IMR-90 (cell line): ENCODE results near the gene BCL11B. TPM values are rescaled to one million over a fixed set of nuclear protein-coding genes. Genes with fewer than 3 reads are reported as not detected.

Source experiments
- ATAC-seq: fragments of 200-7000 bp; cut with Tn5 transposase; 2 replicates; pipeline ENCODE4 v1.9.1; 2020; ENCODE audit warnings: low read depth, mild to moderate bottlenecking, moderate library complexity
- BruUV-seq: library from RNA; stranded (reverse); fragments of 400-500 nt; replicated peaks from 2 replicates; lab custom pipeline; 2021; lab: Mats Ljungman, UMichigan
- CTCF ChIA-PET: fragments of 300-600 bp; formaldehyde crosslinking; extraction: SDS; loops from one replicate; lab custom pipeline; 2021; ENCODE audit warnings: antibody characterized with exemption; lab: Yijun Ruan, JAX
- POLR2A ChIA-PET: fragments of 300-600 bp; sonication (Branson Sonifier 250); formaldehyde crosslinking; loops from one replicate; lab custom pipeline; 2022; ENCODE audit warnings: antibody characterized with exemption; ENCODE audit not compliant: unreplicated experiment; lab: Charles Lee
- DNase-seq: peaks from one replicate; pipeline ENCODE4 v3.0.0; 2013
- H2AFZ ChIP-seq: replicated peaks from 2 replicates; pipeline ENCODE3; 2013; ENCODE audit warnings: low read length, mild to moderate bottlenecking; ENCODE audit not compliant: poor library complexity
- H2AK5ac ChIP-seq: 2 replicates; pipeline ENCODE4 v1.6.1; 2013; ENCODE audit warnings: low read depth, low read length, inconsistent platforms
- H2AK9ac ChIP-seq: replicated peaks from 2 replicates; pipeline ENCODE3; 2013; ENCODE audit warnings: mild to moderate bottlenecking, low read depth, low read length, moderate library complexity; ENCODE audit not compliant: poor library complexity
- H2BK120ac ChIP-seq: 2 replicates; pipeline ENCODE4 v1.6.1; 2013; ENCODE audit warnings: low read depth, low read length, inconsistent platforms
- H2BK15ac ChIP-seq: 3 replicates; pipeline ENCODE4 v1.6.1; 2013; ENCODE audit warnings: low read depth, low read length, inconsistent platforms
- H2BK20ac ChIP-seq: 2 replicates; pipeline ENCODE4 v1.6.1; 2013; ENCODE audit warnings: low read depth, mild to moderate bottlenecking, inconsistent platforms, low read length, moderate library complexity
- H2BK5ac ChIP-seq: 2 replicates; pipeline ENCODE4 v1.6.1; 2013; ENCODE audit warnings: mild to moderate bottlenecking, low read depth, low read length, inconsistent platforms; ENCODE audit not compliant: poor library complexity, severe bottlenecking
- H3K14ac ChIP-seq: replicated peaks from 2 replicates; pipeline ENCODE4 v1.6.1; 2013; ENCODE audit warnings: low read depth, low read length, inconsistent platforms
- H3K18ac ChIP-seq: 2 replicates; pipeline ENCODE4 v1.6.1; 2013; ENCODE audit warnings: low read depth, low read length, control low read depth
- H3K23ac ChIP-seq: 2 replicates; pipeline ENCODE4 v1.6.1; 2013; ENCODE audit warnings: low read depth, low read length, inconsistent platforms
- H3K27ac ChIP-seq: 2 replicates; pipeline ENCODE4 v1.5.1; 2013; ENCODE audit warnings: mild to moderate bottlenecking, control low read depth, low read length; ENCODE audit not compliant: insufficient read depth
- H3K27me3 ChIP-seq: 2 replicates; pipeline ENCODE4 v1.6.1; 2013; ENCODE audit warnings: low read length; ENCODE audit not compliant: control insufficient read depth, insufficient read depth
- H3K36me3 ChIP-seq: 2 replicates; pipeline ENCODE4 v1.6.1; 2013; ENCODE audit warnings: low read length, mixed read lengths; ENCODE audit not compliant: control insufficient read depth, insufficient read depth
- H3K4ac ChIP-seq: 2 replicates; pipeline ENCODE4 v1.6.1; 2013; ENCODE audit warnings: low read depth, low read length, inconsistent platforms
- H3K4me1 ChIP-seq: 2 replicates; pipeline ENCODE4 v1.6.1; 2013; ENCODE audit warnings: low read length, mixed read lengths; ENCODE audit not compliant: control insufficient read depth, insufficient read depth
- H3K4me2 ChIP-seq: 2 replicates; pipeline ENCODE4 v1.6.1; 2013; ENCODE audit warnings: low read depth, mild to moderate bottlenecking, control low read depth, low read length, moderate library complexity
- H3K4me3 ChIP-seq: 2 replicates; pipeline ENCODE4 v1.5.1; 2013; ENCODE audit warnings: low read depth, mild to moderate bottlenecking, control low read depth, low read length, moderate library complexity; ENCODE audit not compliant: insufficient read depth
- H3K56ac ChIP-seq: 2 replicates; pipeline ENCODE4 v1.6.1; 2013; ENCODE audit warnings: low read length, inconsistent platforms; ENCODE audit not compliant: insufficient read depth; ENCODE audit errors: extremely low read depth
- H3K79me1 ChIP-seq, 2 experiments: 2 replicates each; pipeline ENCODE4 v1.6.1; 2013; ENCODE audit warnings: low read length in 2 of 2, inconsistent platforms in 1 of 2, low read depth in 1 of 2
- H3K9ac ChIP-seq: 2 replicates; pipeline ENCODE4 v1.6.1; 2013; ENCODE audit warnings: low read depth, low read length, control low read depth
- H3K9me1 ChIP-seq: 2 replicates; pipeline ENCODE4 v1.6.1; 2013; ENCODE audit warnings: low read length, inconsistent platforms; ENCODE audit not compliant: insufficient read depth
- H3K9me3 ChIP-seq: 2 replicates; pipeline ENCODE4 v1.6.1; 2013; ENCODE audit warnings: low read length; ENCODE audit not compliant: control insufficient read depth, insufficient read depth
- H4K20me1 ChIP-seq: 2 replicates; pipeline ENCODE4 v1.6.1; 2013; ENCODE audit warnings: low read length, inconsistent platforms; ENCODE audit not compliant: insufficient read depth
- H4K5ac ChIP-seq: 2 replicates; pipeline ENCODE4 v1.6.1; 2013; ENCODE audit warnings: mild to moderate bottlenecking, low read depth, low read length, control low read depth
- H4K8ac ChIP-seq, 2 experiments: 2 replicates each; pipeline ENCODE4 v1.6.1; 2013; ENCODE audit warnings: low read depth in 2 of 2, low read length in 2 of 2, control low read depth in 1 of 2, inconsistent platforms in 1 of 2
- H4K91ac ChIP-seq: 2 replicates; pipeline ENCODE4 v1.6.1; 2013; ENCODE audit warnings: low read depth, low read length, inconsistent platforms; ENCODE audit not compliant: insufficient read depth
- NFE2L2 ChIP-seq: fragments of 150-350 bp; IDR thresholded peaks from 2 replicates; pipeline ENCODE4 v1.6.1; 2016; ENCODE audit warnings: low read depth, mild to moderate bottlenecking, low read length
- WGBS, 2 experiments: methylation state at CpG; one replicate each; pipeline versions ENCODE4 v1.1.5 to v1.1.7; 2013; ENCODE audit warnings: missing lambda C conversion rate in 2 of 2; ENCODE audit not compliant: insufficient read length in 1 of 2; ENCODE audit errors: extremely low coverage in 2 of 2; 5-methylcytosine and 5-hydroxymethylcytosine counted together
- dilution Hi-C: fragments of 300-500 bp; cut with HindIII; formaldehyde crosslinking; loops from one replicate; pipeline ENCODE4 v1.14.3; 2018; ENCODE audit warnings: low sequenced_read_pairs; ENCODE audit not compliant: unreplicated experiment
- in situ Hi-C: fragments of 300-500 bp; cut with MboI; formaldehyde crosslinking; loops from 3 replicates; pipeline ENCODE4 v1.14.3; 2019; ENCODE audit warnings: low sequenced_read_pairs, inconsistent platforms, mixed read lengths
- intact Hi-C: fragments of 100-400 bp; cut with micrococcal nuclease; formaldehyde crosslinking; loops from 2 replicates; pipeline ENCODE4 v1.10.0; 2022
- polyA plus RNA-seq, 3 experiments: library from polyadenylated mRNA; depleted of rRNA; stranded (reverse); fragments of >200 nt; gene quantifications; 2 replicates each; pipeline ENCODE4 v1.2.3, GENCODE V29; 2012; ENCODE audit warnings: low replicate concordance in 1 of 3
- total RNA-seq: library from RNA; depleted of rRNA; stranded (reverse); fragments of >200 nt; gene quantifications from 2 replicates; pipeline ENCODE4 v1.2.3, GENCODE V29; 2012
- TF ChIP-seq, protein P1 (sequence below): fragments of 150-350 bp; IDR thresholded peaks from 2 replicates; pipeline ENCODE4 v1.6.1; 2017; ENCODE audit warnings: mild to moderate bottlenecking, antibody characterized with exemption, low read length, low read depth

BCL11B gene
- total and polyA plus RNA-seq, 2 of the 4 experiments (the other 2 are of a cell fraction) = under 0.01 TPM; not detected in 1

DNA sequence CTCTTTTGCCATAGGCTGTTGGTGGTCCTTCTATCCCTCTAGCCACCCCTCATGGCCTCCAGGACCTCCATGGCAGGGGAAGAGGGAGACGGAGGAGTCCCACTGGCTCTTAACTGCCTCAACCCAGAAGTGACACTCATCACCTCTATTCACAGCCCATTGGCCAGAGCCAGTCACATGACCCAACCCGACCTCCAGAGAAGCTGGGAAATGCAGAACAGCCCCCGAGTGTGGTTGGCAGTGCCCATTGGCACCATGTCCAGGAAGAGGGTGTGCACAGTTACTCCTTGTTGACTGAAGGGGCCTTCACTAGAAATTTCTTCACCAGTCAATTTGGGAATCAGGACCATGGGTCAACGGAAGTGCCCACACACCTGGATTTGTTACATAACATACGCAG, 17.0 kb upstream of the BCL11B start:
- no peak overlapping the region for H3K23ac ChIP-seq
- POLR2A ChIA-PET = no interaction called here
- H3K79me1 ChIP-seq = no peaks in the 10 kb centered on the region
- H4K8ac ChIP-seq = no peak overlapping the region
- H2BK15ac ChIP-seq = no peak overlapping the region
- no peaks in the 10 kb centered on the region for H3K9me1 ChIP-seq
- no peaks in the 10 kb centered on the region for H4K20me1 ChIP-seq
- no peaks in the 10 kb centered on the region for H3K4me1 ChIP-seq
- H2AFZ ChIP-seq = no peak overlapping the region
- H3K36me3 ChIP-seq = no peaks in the 10 kb centered on the region
- no peaks in the 10 kb centered on the region; the same call in 1 of the 2 replicates for H3K27me3 ChIP-seq
- DNase-seq (no peak), ATAC-seq (no peak)
- no peak overlapping the region for H2BK5ac ChIP-seq
- CTCF ChIA-PET = no interaction called here
- H3K4me3 ChIP-seq = no peak overlapping the region
- H4K5ac ChIP-seq = no peak overlapping the region
- no peak overlapping the region for H4K91ac ChIP-seq
- H3K27ac ChIP-seq = no peak overlapping the region
- no peak overlapping the region for H2AK5ac ChIP-seq
- H2BK120ac ChIP-seq = no peak overlapping the region
- in situ Hi-C loops (no loop called here), dilution Hi-C loops (no loop called here), intact Hi-C loops (no loop called here)
- no peak overlapping the region for H3K4me2 ChIP-seq
- no peak overlapping the region for H2AK9ac ChIP-seq
- no TSS peak for BruUV-seq
- no peak overlapping the region for H3K4ac ChIP-seq
- no peak overlapping the region for H3K56ac ChIP-seq
- no peak overlapping the region for H2BK20ac ChIP-seq
- H3K18ac ChIP-seq = no peak overlapping the region
- WGBS, 2 experiments = 20% methylated on average over 1 of the region's 5 CpGs; no CpG with 5 or more reads in 1 of the 2 experiments
- TF ChIP-seq, protein P1, sequence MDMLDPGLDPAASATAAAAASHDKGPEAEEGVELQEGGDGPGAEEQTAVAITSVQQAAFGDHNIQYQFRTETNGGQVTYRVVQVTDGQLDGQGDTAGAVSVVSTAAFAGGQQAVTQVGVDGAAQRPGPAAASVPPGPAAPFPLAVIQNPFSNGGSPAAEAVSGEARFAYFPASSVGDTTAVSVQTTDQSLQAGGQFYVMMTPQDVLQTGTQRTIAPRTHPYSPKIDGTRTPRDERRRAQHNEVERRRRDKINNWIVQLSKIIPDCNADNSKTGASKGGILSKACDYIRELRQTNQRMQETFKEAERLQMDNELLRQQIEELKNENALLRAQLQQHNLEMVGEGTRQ = 0 out of 2 replicates have a peak, but pooled peaks have one; percentile 4
- TF ChIP-seq NFE2L2 = no peak
- H3K9me3 ChIP-seq = no peaks in the 10 kb centered on the region
- H3K14ac ChIP-seq = no peak overlapping the region
- no peak overlapping the region for H3K9ac ChIP-seq
